Osteoblast (primary cell): Measurements from ENCODE around the gene LRMDA. TPM values are rescaled to one million over a fixed set of nuclear protein-coding genes. Genes with fewer than 3 reads are reported as not detected.

Experiments
- DNase-seq: peaks from one replicate; pipeline ENCODE4 v3.0.0; 2011; ENCODE audit warnings: low spot score, mixed read lengths; ENCODE audit not compliant: insufficient read length; ENCODE audit errors: missing footprints
- H2AFZ ChIP-seq: 2 replicates; pipeline ENCODE4 v1.6.0; 2011; ENCODE audit warnings: mild to moderate bottlenecking, low read length
- H3K27ac ChIP-seq: 2 replicates; pipeline ENCODE4 v1.5.1; 2011; ENCODE audit warnings: mild to moderate bottlenecking, low read depth, low read length, moderate library complexity
- H3K27me3 ChIP-seq: 2 replicates; pipeline ENCODE4 v1.6.0; 2012; ENCODE audit warnings: mild to moderate bottlenecking, control low read depth, inconsistent platforms, low read length, moderate library complexity; ENCODE audit not compliant: insufficient read depth
- H3K36me3 ChIP-seq: 2 replicates; pipeline ENCODE4 v1.5.1; 2011; ENCODE audit warnings: mild to moderate bottlenecking, low read length, control low read depth, moderate library complexity; ENCODE audit not compliant: insufficient read depth
- H3K4me1 ChIP-seq: 2 replicates; pipeline ENCODE4 v1.5.1; 2011; ENCODE audit warnings: mild to moderate bottlenecking, low read length, control low read depth, moderate library complexity; ENCODE audit not compliant: insufficient read depth
- H3K4me2 ChIP-seq: 2 replicates; pipeline ENCODE4 v1.6.0; 2011; ENCODE audit warnings: mild to moderate bottlenecking, low read length; ENCODE audit not compliant: insufficient read depth
- H3K4me3 ChIP-seq: fragments of 200-600 bp; sonication (generic); 3 replicates; pipeline ENCODE4 v1.5.1; 2012; ENCODE audit warnings: mild to moderate bottlenecking, low read length, inconsistent platforms; ENCODE audit not compliant: insufficient read depth
- H3K79me2 ChIP-seq: 2 replicates; pipeline ENCODE4 v1.6.0; 2012; ENCODE audit warnings: mild to moderate bottlenecking, low read length, control low read depth, inconsistent platforms; ENCODE audit not compliant: insufficient read depth
- H3K9me3 ChIP-seq: 2 replicates; pipeline ENCODE4 v1.5.1; 2011; ENCODE audit warnings: low read depth, low read length, control low read depth
- H4K20me1 ChIP-seq: 2 replicates; pipeline ENCODE4 v1.6.0; 2012; ENCODE audit warnings: mild to moderate bottlenecking, low read length, control low read depth; ENCODE audit not compliant: insufficient read depth
- CTCF ChIP-seq: IDR thresholded peaks from 2 replicates; pipeline ENCODE4 v1.5.1; 2011; ENCODE audit warnings: mild to moderate bottlenecking, low read depth, low read length, moderate library complexity; ENCODE audit errors: extremely low read depth
- total RNA-seq: library from RNA; depleted of rRNA; stranded (reverse); fragments of >200 nt; gene quantifications from 2 replicates; pipeline ENCODE4 v1.2.3, GENCODE V29; 2012

Gene LRMDA
- total RNA-seq, 1 donor, result 18.5 TPM

- Histone ChIP-seq H3K9me3 (no peaks in the 10 kb centered on the region), H3K4me1 (peaks cover 27% of the 10 kb centered on the region), H3K79me2 (no peaks in the 10 kb centered on the region), H3K27me3 (no peaks in the 10 kb centered on the region), H4K20me1 (no peaks in the 10 kb centered on the region), H3K27ac (peak overlapping the region; percentile 21), H3K36me3 (no peaks in the 10 kb centered on the region), H2AFZ (no peak overlapping the region), H3K4me2 (peak overlapping the region; percentile 29), H3K4me3 (no peak overlapping the region)
- no peak for TF ChIP-seq CTCF
- no peak for DNase-seq
Measured at GRCh38 chr10:75468612-75469005, 37.2 kb downstream of the LRMDA start.

GRCh38 chr10:75469006-75469616, 37.7 kb downstream of the LRMDA start:
- Histone ChIP-seq H3K79me2 (no peaks in the 10 kb centered on the region), H2AFZ (no peak overlapping the region), H3K36me3 (no peaks in the 10 kb centered on the region), H3K4me3 (no peak overlapping the region), H3K27ac (peak overlapping the region; percentile 67), H4K20me1 (no peaks in the 10 kb centered on the region), H3K27me3 (no peaks in the 10 kb centered on the region), H3K9me3 (no peaks in the 10 kb centered on the region), H3K4me1 (peaks cover 27% of the 10 kb centered on the region), H3K4me2 (peak overlapping the region; percentile 55)
- peak; percentile 94 for DNase-seq
- no peak for TF ChIP-seq CTCF

- no peak overlapping the region for H3K27ac ChIP-seq
- H3K4me1 ChIP-seq, result peaks cover 37% of the 10 kb centered on the region
- no peaks in the 10 kb centered on the region for H3K79me2 ChIP-seq
- no peaks in the 10 kb centered on the region for H3K9me3 ChIP-seq
- no peaks in the 10 kb centered on the region for H3K27me3 ChIP-seq
- H4K20me1 ChIP-seq, result no peaks in the 10 kb centered on the region
- H3K36me3 ChIP-seq, result no peaks in the 10 kb centered on the region
- H2AFZ ChIP-seq, result no peak overlapping the region
- H3K4me2 ChIP-seq, result no peak overlapping the region
- no peak for TF ChIP-seq CTCF
- H3K4me3 ChIP-seq, result no peak overlapping the region
- DNase-seq, result no peak
Measured at GRCh38 chr10:75470901-75471300, 39.5 kb downstream of the LRMDA start.

- H2AFZ ChIP-seq, result no peak overlapping the region
- no peak for DNase-seq
- H3K4me2 ChIP-seq, result no peak overlapping the region
- no peaks in the 10 kb centered on the region for H3K79me2 ChIP-seq
- H3K27me3 ChIP-seq, result no peaks in the 10 kb centered on the region
- no peak overlapping the region for H3K27ac ChIP-seq
- no peak for TF ChIP-seq CTCF
- H3K36me3 ChIP-seq, result no peaks in the 10 kb centered on the region
- H4K20me1 ChIP-seq, result no peaks in the 10 kb centered on the region
- H3K4me1 ChIP-seq, result peaks cover 35% of the 10 kb centered on the region
- H3K9me3 ChIP-seq, result no peaks in the 10 kb centered on the region
- H3K4me3 ChIP-seq, result no peak overlapping the region
Measured at GRCh38 chr10:75472685-75473084, 41.3 kb downstream of the LRMDA start.
